SK-N-SH treated with all-trans-retinoic acid at 6 μM for 48 hours (cell line): Measurements from ENCODE around the gene IAPP.

Experiments
- CSDC2 ChIP-seq: fragments of 250-450 bp; sonication (Bioruptor Pico); IDR thresholded peaks from 2 replicates; pipeline ENCODE4 v1.5.0; 2020; ENCODE audit warnings: mild to moderate bottlenecking, moderate library complexity
- POU6F1 ChIP-seq: fragments of 250-450 bp; sonication (Bioruptor Pico); IDR thresholded peaks from 2 replicates; pipeline ENCODE4 v1.8.0; 2021; ENCODE audit warnings: low read depth, mild to moderate bottlenecking, moderate library complexity, borderline replicate concordance
- TCF4 ChIP-seq: fragments of 250-450 bp; sonication (Bioruptor Pico); IDR thresholded peaks from 2 replicates; pipeline ENCODE4 v1.8.0; 2021; ENCODE audit warnings: mild to moderate bottlenecking, moderate library complexity, borderline replicate concordance
- TOX ChIP-seq: fragments of 250-450 bp; sonication (Bioruptor Pico); IDR thresholded peaks from 2 replicates; pipeline ENCODE4 v1.8.0; 2021; ENCODE audit warnings: mild to moderate bottlenecking, moderate library complexity, borderline replicate concordance
- ZFP30 ChIP-seq: fragments of 450-650 bp; formaldehyde crosslinking; IDR thresholded peaks from 2 replicates; pipeline ENCODE4 v1.5.0; 2022; ENCODE audit warnings: mild to moderate bottlenecking, moderate library complexity
- ZNF8 ChIP-seq: fragments of 450-650 bp; formaldehyde crosslinking; IDR thresholded peaks from 2 replicates; pipeline ENCODE4 v1.5.0; 2020; ENCODE audit warnings: mild to moderate bottlenecking, moderate library complexity
- TF ChIP-seq, protein P1 (sequence below): fragments of 250-450 bp; sonication (Bioruptor Pico); IDR thresholded peaks from 2 replicates; pipeline ENCODE4 v1.5.0; 2020; ENCODE audit warnings: mild to moderate bottlenecking, moderate library complexity
- TF ChIP-seq, protein P2 (sequence below): fragments of 250-450 bp; sonication (Bioruptor Pico); IDR thresholded peaks from 2 replicates; pipeline ENCODE4 v1.5.1; 2020; ENCODE audit warnings: low read depth, mild to moderate bottlenecking, moderate library complexity

DNA sequence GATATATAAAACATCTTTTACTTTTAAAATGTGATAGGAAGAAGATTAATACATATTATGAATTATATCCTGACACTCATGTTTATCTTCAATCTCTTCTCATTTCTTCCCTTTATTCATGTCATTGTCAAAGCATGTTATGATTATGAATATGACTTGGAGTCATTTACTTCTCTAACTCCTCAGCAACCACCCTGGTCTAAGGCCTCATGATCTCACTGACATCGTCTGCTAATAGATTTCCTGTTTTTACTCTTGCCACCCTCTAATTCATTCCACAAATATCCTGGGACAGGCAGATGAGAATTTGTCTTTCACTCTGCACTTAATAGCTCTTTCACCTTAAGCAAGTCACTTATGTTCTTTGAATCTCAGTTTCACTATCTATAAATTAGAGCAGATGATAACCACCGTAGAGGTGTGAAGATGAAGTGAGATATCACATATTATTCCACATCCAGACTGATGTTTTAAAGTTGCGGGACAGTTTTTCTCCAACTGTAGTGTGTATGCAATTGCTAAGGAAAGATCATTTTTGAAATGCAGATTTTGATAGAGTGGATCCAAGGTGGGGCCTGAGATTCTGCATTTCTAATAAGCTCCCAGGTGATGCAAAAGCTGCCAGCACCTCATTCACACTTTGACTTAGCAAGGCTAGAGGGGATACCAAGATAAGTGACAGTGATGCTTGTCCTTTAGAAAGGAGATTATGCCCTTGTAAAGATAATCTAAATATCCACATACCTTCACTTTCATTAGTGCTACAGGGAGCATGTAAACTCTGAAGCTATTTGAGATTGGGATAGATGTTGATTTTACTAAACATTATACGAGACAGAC, 3.3 kb upstream of the IAPP start:
- TF ChIP-seq TOX (CRISPR knock-in tag) (no peak), POU6F1 (CRISPR knock-in tag) (no peak), ZFP30 (CRISPR knock-in tag) (no peak), ZNF8 (CRISPR knock-in tag) (no peak), CSDC2 (no peak), TCF4 (no peak)
- TF ChIP-seq, protein P1, sequence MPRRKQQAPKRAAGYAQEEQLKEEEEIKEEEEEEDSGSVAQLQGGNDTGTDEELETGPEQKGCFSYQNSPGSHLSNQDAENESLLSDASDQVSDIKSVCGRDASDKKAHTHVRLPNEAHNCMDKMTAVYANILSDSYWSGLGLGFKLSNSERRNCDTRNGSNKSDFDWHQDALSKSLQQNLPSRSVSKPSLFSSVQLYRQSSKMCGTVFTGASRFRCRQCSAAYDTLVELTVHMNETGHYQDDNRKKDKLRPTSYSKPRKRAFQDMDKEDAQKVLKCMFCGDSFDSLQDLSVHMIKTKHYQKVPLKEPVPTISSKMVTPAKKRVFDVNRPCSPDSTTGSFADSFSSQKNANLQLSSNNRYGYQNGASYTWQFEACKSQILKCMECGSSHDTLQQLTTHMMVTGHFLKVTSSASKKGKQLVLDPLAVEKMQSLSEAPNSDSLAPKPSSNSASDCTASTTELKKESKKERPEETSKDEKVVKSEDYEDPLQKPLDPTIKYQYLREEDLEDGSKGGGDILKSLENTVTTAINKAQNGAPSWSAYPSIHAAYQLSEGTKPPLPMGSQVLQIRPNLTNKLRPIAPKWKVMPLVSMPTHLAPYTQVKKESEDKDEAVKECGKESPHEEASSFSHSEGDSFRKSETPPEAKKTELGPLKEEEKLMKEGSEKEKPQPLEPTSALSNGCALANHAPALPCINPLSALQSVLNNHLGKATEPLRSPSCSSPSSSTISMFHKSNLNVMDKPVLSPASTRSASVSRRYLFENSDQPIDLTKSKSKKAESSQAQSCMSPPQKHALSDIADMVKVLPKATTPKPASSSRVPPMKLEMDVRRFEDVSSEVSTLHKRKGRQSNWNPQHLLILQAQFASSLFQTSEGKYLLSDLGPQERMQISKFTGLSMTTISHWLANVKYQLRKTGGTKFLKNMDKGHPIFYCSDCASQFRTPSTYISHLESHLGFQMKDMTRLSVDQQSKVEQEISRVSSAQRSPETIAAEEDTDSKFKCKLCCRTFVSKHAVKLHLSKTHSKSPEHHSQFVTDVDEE = no peak
- TF ChIP-seq, protein P2, sequence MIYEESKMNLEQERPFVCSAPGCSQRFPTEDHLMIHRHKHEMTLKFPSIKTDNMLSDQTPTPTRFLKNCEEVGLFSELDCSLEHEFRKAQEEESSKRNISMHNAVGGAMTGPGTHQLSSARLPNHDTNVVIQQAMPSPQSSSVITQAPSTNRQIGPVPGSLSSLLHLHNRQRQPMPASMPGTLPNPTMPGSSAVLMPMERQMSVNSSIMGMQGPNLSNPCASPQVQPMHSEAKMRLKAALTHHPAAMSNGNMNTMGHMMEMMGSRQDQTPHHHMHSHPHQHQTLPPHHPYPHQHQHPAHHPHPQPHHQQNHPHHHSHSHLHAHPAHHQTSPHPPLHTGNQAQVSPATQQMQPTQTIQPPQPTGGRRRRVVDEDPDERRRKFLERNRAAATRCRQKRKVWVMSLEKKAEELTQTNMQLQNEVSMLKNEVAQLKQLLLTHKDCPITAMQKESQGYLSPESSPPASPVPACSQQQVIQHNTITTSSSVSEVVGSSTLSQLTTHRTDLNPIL (CRISPR knock-in tag) = no peak
